Stimulated activated naive CD8-positive, alpha-beta T cell treated with anti-CD3 and anti-CD28 coated beads, Interleukin-15, Interleukin-2, amounts not matched to agents 100 ng/mL and 50 ng/mL, for 24 hours (primary cell): ENCODE results near the gene KYAT1.

ENCODE experiments used
- H3K27ac Mint-ChIP-seq: one replicate; pipeline ENCODE4 v1.8.0; 2021; ENCODE audit warnings: mild to moderate bottlenecking, mixed read lengths
- H3K27me3 Mint-ChIP-seq: one replicate; pipeline ENCODE4 v1.8.0; 2021; ENCODE audit warnings: mixed read lengths
- H3K36me3 Mint-ChIP-seq: one replicate; pipeline ENCODE4 v1.8.0; 2021; ENCODE audit warnings: low read depth, mixed read lengths
- H3K4me1 Mint-ChIP-seq: one replicate; pipeline ENCODE4 v1.8.0; 2021; ENCODE audit warnings: low read depth, mixed read lengths
- H3K4me3 Mint-ChIP-seq: one replicate; pipeline ENCODE4 v1.8.0; 2021; ENCODE audit warnings: mild to moderate bottlenecking, mixed read lengths
- H3K9me3 Mint-ChIP-seq: one replicate; pipeline ENCODE4 v1.8.0; 2021; ENCODE audit warnings: mixed read lengths

KYAT1 gene

DNA sequence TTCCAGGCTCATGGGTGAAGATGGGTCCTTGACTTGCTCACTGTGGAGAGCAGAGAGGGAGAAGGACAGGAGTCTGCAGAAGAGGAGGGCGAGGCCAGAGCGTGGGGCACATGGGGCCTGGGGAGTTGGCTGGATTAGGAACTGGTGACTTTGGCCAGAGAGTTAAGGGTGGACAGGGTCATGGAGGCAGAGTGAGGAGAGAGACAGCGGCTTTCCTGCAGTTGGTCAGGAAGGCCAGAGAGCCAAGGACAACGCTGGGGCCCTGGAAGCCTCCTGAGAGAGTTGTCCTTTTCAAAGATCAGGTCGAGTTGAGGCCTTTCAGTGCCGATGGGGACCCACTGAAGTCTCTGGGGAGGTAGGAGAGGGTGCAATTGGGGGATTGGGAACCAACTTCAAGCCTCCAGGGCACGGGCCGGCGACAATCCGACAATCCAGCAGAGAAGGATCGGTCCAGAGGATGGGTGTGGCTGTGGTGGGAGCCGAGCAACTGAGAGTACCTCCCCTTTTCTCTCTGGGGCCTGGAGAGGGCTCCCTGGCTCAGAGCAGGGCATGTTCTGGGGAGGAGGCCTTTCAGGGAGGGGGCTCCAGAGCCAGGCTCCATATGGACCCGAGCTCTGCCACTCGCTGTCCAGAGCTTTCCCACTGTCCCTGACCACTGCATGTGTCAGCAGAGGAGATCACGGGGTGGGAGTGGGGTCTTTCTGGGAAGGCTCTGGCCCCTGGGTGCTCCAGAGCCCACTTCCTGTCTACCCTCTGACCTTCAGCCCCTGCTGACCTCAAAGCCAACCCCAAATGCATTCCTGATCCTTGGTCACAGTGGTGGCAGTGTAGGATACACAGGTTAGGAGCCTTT is 31.5 kb upstream of the KYAT1 start:
- Mint-ChIP-seq H3K4me3 (no peak overlapping the region), H3K9me3 (no peaks in the 10 kb centered on the region), H3K4me1 (peaks cover 56% of the 10 kb centered on the region)

DNA sequence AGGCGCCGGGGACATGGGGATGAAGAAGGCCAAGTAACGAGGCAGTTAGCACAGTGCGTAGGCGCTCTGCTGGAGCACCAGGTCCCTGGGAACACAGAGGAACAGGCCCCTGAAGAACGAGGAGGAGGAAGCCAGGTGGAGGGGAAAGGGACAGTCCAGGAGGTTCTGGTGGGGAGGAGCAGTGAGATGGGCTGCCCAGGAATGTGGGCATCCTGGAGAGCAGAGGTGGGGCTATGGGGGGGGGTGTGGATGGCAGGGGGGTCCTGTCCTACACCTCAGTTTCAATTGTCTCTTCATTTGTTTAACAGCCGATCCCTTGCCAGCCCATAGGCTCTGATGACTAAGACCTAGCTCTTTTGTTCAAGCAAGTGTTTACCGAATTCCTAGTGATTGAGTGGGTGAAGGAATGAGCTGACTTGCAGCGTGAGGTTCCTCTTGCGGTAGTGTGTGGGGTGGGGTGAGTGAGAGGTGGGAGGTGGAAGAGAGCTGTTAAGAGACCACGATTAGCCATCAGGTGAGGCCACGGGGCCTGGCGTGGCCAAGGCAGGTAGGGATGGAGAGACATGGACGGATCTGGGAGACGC is 30.6 kb upstream of the KYAT1 start:
- Mint-ChIP-seq H3K4me3 (no peak overlapping the region), H3K36me3 (peaks cover 44% of the 10 kb centered on the region), H3K27me3 (no peaks in the 10 kb centered on the region), H3K9me3 (no peaks in the 10 kb centered on the region), H3K4me1 (peaks cover 56% of the 10 kb centered on the region), H3K27ac (peak overlapping the region; percentile 64)

More for the DNA sequence above, 31.5 kb upstream of the KYAT1 start:
- no peaks in the 10 kb centered on the region for H3K27me3 Mint-ChIP-seq
- peaks cover 44% of the 10 kb centered on the region for H3K36me3 Mint-ChIP-seq
- H3K27ac Mint-ChIP-seq: peak overlapping the region; percentile 64

DNA sequence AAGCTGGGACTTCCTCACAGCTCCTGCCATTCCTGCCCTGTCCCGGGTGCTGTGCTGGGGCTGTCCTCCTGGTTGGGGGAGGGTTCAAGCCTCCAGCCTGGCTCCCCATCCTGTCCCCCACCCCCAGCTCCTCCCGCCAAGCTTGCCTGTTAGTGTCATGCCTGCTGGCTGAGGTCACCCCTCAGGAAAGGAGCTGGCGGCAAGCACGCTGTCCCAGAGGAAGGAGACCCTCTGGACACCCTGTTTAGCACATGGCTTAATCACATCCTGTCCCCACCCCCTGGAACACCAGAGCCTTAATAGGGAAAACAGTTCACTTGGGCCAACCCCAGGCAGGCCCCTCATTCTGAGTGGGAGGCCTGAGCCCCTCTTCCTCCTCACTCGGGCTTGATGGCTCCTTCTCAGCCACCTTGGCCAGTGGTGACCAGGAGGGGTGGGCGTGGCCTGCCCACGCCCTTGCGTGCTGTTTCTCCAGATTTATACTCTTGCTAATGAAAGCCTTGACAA is 29.8 kb upstream of the KYAT1 start:
- Mint-ChIP-seq H3K4me1 (peaks cover 56% of the 10 kb centered on the region), H3K27ac (no peak overlapping the region)

DNA sequence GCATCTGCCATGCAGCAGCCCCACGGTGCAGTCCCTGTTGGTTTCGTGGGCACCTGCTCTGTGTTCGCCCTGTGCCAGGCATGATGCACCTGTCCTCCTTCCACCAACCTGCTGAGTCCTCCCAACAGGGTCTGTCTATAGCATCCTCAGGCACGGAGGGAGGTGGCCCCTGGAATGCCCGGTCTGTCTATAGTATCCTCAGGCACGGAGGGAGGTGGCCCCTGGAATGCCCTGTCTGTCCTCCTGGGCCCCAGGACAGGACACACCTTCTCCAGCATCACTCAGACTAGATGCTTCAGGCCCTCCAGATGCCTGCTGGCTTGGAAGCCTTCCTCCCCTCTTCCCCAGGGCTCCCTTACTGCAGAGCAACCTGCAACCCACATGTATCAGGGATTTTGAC is 29.2 kb upstream of the KYAT1 start:
- Mint-ChIP-seq H3K4me1 (peaks cover 56% of the 10 kb centered on the region), H3K9me3 (no peaks in the 10 kb centered on the region), H3K4me3 (no peak overlapping the region), H3K36me3 (peaks cover 37% of the 10 kb centered on the region), H3K27me3 (no peaks in the 10 kb centered on the region), H3K27ac (no peak overlapping the region)

More for the DNA sequence above, 29.8 kb upstream of the KYAT1 start:
- Mint-ChIP-seq H3K36me3 (peaks cover 40% of the 10 kb centered on the region), H3K4me3 (no peak overlapping the region), H3K27me3 (no peaks in the 10 kb centered on the region), H3K9me3 (no peaks in the 10 kb centered on the region)

DNA sequence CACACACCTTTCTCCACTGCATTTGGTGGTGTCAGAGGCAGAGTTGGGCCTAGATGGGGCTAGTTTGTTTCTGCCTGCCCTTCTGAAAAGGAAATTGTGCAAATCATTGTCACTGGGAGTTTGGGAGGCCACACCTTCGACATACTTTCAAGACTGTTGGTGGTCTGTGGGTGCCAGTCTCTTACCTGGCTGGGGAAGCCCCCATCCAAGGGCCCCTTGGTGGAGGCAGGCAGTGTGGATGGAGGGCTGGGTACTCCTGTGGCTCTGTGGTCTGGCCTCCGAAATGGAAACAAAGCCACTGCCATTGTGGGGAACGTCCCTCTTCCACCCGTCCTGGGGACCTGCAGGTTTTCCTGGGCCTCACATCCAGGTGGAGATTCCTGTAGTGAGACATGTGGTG is 28.1 kb upstream of the KYAT1 start:
- H3K4me1 Mint-ChIP-seq: peaks cover 56% of the 10 kb centered on the region
- no peak overlapping the region for H3K27ac Mint-ChIP-seq
- H3K27me3 Mint-ChIP-seq: no peaks in the 10 kb centered on the region
- H3K9me3 Mint-ChIP-seq: no peaks in the 10 kb centered on the region
- H3K4me3 Mint-ChIP-seq: no peak overlapping the region
- peaks cover 34% of the 10 kb centered on the region for H3K36me3 Mint-ChIP-seq

DNA sequence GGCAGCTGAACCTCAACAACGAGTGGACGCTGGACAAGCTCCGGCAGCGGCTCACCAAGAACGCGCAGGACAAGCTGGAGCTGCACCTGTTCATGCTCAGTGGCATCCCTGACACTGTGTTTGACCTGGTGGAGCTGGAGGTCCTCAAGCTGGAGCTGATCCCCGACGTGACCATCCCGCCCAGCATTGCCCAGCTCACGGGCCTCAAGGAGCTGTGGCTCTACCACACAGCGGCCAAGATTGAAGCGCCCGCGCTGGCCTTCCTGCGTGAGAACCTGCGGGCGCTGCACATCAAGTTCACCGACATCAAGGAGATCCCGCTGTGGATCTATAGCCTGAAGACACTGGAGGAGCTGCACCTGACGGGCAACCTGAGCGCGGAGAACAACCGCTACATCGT is 26.6 kb upstream of the KYAT1 start:
- H3K27ac Mint-ChIP-seq: no peak overlapping the region
- no peak overlapping the region for H3K4me3 Mint-ChIP-seq
- no peaks in the 10 kb centered on the region for H3K9me3 Mint-ChIP-seq
- peaks cover 56% of the 10 kb centered on the region for H3K4me1 Mint-ChIP-seq
- peaks cover 34% of the 10 kb centered on the region for H3K36me3 Mint-ChIP-seq
- H3K27me3 Mint-ChIP-seq: no peaks in the 10 kb centered on the region

DNA sequence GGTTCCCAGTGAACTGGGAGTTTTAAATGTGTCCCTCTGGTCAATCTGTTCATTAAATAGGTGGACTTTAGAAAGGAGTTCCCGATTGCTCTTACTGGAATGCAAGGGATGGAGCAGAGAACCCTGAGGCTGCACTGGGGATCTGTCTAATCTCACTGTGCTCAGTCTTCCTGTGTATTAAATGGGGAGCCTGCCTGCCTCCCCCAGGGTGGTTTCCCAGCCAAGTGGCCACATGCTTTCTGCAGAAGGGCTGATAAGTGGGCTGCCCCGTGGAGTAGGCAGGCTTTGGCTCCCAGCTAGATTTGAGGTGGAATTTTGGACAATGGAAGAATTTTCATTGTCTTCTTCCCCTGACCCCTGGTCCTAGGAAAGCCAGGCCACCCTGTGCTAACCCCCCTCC is 25.0 kb upstream of the KYAT1 start:
- H3K27ac Mint-ChIP-seq: no peak overlapping the region
- no peaks in the 10 kb centered on the region for H3K27me3 Mint-ChIP-seq
- H3K4me1 Mint-ChIP-seq: peaks cover 56% of the 10 kb centered on the region
- H3K4me3 Mint-ChIP-seq: no peak overlapping the region
- H3K36me3 Mint-ChIP-seq: peaks cover 25% of the 10 kb centered on the region
- H3K9me3 Mint-ChIP-seq: no peaks in the 10 kb centered on the region

DNA sequence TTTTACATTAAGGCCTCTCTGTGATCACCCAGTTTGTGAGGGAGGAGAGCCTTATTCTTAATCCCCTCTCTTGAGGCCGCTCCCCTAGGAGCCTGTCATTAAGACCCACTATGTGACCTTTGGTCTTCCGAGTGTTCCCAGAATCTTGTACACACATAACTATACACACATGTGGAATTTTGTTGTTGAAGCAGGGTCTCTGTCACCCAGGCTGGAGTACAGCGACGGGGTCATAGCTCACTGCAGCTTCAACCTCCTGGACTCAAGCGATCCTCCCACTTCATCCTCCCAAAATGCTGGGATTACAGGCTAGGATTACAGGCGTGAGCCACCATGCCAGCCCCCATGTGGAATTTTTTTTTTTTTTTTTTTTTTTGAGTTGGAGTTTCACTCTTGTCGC is 24.2 kb upstream of the KYAT1 start:
- Mint-ChIP-seq H3K27me3 (no peaks in the 10 kb centered on the region), H3K27ac (peak overlapping the region; percentile 22), H3K36me3 (peaks cover 25% of the 10 kb centered on the region), H3K4me1 (peaks cover 51% of the 10 kb centered on the region), H3K9me3 (no peaks in the 10 kb centered on the region), H3K4me3 (no peak overlapping the region)

DNA sequence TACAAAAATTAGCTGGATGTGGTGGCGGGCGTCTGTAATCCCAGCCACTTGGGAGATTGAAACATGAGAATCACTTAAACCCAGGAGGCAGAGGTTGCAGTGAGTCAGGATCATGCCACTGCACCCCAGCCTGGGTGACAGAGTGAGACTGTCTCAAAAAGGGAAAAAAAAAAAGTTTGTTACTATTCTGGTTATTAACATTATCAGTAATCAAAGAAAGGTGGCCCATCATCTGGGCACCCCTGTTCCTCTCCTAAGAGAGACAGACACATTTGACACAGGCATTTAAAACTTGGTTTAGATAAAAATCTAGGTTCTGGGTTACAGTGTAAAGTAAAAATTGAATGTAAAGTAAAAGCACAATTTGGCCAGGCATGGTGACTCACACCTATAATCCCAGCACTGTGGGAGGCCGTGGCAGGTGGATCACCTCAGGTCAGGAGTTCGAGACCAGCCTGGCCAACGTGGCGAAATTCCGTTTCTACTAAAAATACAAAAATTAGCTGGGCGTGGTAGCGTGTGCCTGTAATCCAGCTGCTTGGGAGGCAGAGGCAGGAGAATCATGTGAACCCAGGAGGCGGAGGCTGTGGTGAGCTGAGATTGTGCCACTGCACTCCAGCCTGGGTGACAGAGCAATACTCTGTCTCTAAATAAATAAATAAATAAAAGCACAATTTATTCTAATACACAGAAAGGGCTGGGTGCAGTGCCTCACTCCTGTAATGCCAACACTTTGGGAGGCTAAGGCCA is 22.3 kb upstream of the KYAT1 start:
- H3K4me1 Mint-ChIP-seq: peaks cover 50% of the 10 kb centered on the region

DNA sequence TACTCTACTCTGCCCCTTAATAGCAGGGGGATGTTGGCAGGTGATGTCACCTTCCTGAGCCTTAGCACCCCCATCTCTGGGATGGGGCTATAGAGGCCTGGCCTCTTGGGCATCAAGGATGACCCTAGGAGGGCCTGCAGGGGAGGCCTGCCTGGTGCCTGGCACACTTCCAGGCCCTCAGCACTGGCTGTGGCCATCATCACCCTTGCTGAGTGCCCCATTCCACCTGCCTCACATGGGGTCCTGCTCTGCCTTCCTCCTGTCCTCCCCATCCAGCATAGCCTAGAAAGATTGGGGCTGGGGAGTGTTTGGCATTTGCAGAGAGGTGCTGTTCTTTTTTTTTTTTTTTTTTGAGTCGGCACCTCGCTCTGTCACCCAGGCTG is 21.3 kb upstream of the KYAT1 start:
- Mint-ChIP-seq H3K4me1 (peaks cover 52% of the 10 kb centered on the region), H3K36me3 (peaks cover 9% of the 10 kb centered on the region), H3K9me3 (no peaks in the 10 kb centered on the region), H3K4me3 (no peak overlapping the region), H3K27me3 (no peaks in the 10 kb centered on the region), H3K27ac (peak overlapping the region; percentile 83)

More for the DNA sequence above, 22.3 kb upstream of the KYAT1 start:
- H3K36me3 Mint-ChIP-seq: peaks cover 14% of the 10 kb centered on the region
- no peak overlapping the region for H3K4me3 Mint-ChIP-seq
- peak overlapping the region; percentile 83 for H3K27ac Mint-ChIP-seq
- no peaks in the 10 kb centered on the region for H3K27me3 Mint-ChIP-seq
- no peaks in the 10 kb centered on the region for H3K9me3 Mint-ChIP-seq

DNA sequence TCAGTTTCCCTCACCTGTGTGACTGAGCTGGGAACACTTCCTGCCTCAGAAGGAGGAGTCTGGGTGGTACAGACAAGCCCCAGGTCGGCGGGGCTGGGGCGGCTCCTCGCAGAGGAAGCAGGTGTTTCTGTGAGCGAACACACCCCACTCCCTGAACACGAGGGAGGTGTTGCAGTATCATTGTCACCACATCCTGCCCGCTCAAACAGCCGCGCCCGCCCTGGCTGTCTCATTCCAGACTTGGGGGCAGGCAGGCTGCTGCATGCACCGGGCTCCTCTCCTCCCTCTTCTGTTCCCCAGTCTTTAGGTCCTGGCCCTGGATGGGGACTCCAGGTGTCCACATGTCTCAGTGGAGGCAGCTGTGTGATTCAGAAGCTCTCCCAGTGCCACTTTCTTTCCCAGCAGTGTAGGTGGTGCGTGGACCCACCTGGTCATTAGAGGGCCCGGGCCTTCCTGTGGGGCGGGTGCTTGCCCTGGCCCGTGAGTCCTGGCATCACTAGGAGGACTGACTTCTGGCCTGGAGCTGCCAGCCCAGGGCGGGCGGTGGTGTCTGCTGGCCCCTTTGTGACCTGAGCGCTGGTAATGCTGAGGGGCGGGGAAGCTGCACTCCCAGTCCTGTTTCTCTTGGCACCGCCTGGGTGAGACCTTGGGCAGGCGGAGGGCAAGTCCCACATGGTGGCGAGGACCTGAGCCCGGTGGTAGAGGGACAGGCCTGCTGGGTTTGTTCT is 20.8 kb upstream of the KYAT1 start:
- peaks cover 55% of the 10 kb centered on the region for H3K4me1 Mint-ChIP-seq
- H3K4me3 Mint-ChIP-seq: peak overlapping the region; percentile 51
- no peaks in the 10 kb centered on the region for H3K27me3 Mint-ChIP-seq

DNA sequence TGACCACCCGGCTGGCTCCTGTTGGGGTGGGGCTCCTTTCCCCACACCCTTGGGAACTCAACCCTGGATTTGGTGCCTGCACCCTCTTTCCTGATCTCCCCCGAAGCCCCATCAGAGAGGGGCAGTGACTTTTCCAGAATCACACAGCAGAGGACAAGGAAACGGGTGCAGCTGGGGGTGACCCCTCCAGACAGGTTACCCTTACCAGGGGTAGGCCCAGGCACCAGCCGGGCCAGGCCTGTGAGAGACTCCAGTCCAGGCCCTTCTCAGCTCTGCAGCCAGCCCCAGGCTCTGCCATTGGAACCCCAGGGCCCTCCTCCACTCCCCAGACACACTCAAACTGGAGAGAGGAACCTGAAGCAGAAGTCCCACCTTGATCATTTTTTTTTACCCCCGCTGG is 20.1 kb upstream of the KYAT1 start:
- Mint-ChIP-seq H3K4me1 (peaks cover 58% of the 10 kb centered on the region), H3K36me3 (peaks cover 3% of the 10 kb centered on the region), H3K27ac (peak overlapping the region; percentile 83), H3K9me3 (no peaks in the 10 kb centered on the region), H3K27me3 (no peaks in the 10 kb centered on the region), H3K4me3 (peak overlapping the region; percentile 3)

More for the DNA sequence above, 20.8 kb upstream of the KYAT1 start:
- no peaks in the 10 kb centered on the region for H3K9me3 Mint-ChIP-seq
- peaks cover 3% of the 10 kb centered on the region for H3K36me3 Mint-ChIP-seq
- peak overlapping the region; percentile 83 for H3K27ac Mint-ChIP-seq

DNA sequence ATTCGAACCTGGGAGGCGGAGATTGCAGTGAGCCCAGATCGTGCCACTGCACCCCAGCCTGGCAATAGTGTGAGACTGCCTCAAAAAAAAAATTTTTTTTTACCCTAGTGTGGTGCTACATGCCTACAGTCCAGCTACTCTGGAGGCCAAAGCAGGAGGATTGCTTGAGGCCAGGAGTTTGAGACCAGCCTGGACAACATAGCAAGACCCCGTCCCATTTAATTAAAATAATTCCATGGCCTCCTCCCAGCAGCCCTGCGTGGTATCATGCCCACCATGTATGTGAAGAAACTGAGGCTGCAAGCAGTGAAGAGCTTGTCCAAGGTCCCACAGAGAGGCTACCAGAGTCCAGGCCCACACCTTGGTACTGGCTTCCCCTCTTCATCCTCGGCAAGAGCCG is 19.6 kb upstream of the KYAT1 start:
- Mint-ChIP-seq H3K27ac (no peak overlapping the region), H3K27me3 (no peaks in the 10 kb centered on the region), H3K4me3 (no peak overlapping the region), H3K9me3 (no peaks in the 10 kb centered on the region), H3K4me1 (peaks cover 58% of the 10 kb centered on the region), H3K36me3 (peaks cover 4% of the 10 kb centered on the region)

DNA sequence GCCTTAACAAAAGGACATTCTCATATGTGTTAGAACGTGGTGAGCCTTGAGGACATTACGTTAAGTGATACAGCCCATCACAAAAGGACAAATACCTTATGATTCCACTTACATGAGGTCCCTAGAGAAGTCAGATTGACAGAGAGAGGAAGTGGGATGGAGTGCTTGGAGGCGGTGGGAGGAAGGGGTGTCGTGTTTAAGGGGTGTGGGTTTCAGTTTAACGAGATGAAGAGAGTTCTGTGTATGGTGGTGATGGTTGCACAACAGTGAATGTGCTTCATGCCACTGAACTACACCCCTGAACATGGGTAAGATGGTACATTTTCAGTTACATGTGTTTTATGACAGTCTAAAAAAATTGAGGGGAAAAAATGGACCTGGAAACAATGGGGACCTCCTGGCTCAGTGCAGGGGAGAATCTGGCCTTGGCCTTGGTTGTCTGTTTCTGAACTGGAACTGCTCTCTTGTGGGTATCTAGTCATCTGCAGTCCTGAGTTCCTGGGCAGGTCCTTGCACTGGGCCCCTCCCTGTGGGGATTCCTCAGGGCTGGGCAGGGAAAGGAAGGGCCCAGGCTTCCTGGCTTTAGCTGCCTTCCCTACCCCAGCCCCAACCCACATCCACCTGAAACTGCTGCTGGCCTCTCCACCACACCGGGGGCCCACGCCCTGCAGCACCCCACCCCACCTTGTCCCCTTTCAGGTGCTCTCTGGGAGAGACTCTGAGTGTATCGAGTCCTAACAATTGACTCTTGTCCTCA is 18.0 kb upstream of the KYAT1 start:
- H3K4me1 Mint-ChIP-seq: peaks cover 70% of the 10 kb centered on the region
- no peaks in the 10 kb centered on the region for H3K27me3 Mint-ChIP-seq
- H3K27ac Mint-ChIP-seq: peak overlapping the region; percentile 97
- H3K4me3 Mint-ChIP-seq: peak overlapping the region; percentile 62
- H3K9me3 Mint-ChIP-seq: no peaks in the 10 kb centered on the region
- peaks cover 4% of the 10 kb centered on the region for H3K36me3 Mint-ChIP-seq
